Measurements from ENCODE around the gene ALAS1.

The ALAS1 gene

GRCh38 chr3:52218454-52218853 lies 20.5 kb downstream of the ALAS1 start:
- no peak for DNase-seq
- H3K27me3 ChIP-seq (replicated peaks): no peaks in the 10 kb centered on the region
- no peak overlapping the region for H3K27ac ChIP-seq
- H3K4me3 ChIP-seq (ENCODE audit: low read depth, low read length): no peak overlapping the region
- peaks cover 17% of the 10 kb centered on the region for H3K36me3 ChIP-seq (replicated peaks)
- no peak for TF ChIP-seq CTCF (IDR thresholded peaks at IDR 0.05; ENCODE audit: low read depth, low read length, missing control alignments)
- in situ Hi-C loops (cut with HindIII; ENCODE audit: low pct_ligation_motif_present, low sequenced_read_pairs): no loop called here

- no peak overlapping the region for H3K27ac ChIP-seq
- H3K36me3 ChIP-seq (replicated peaks): peaks cover 12% of the 10 kb centered on the region
- in situ Hi-C loops (cut with HindIII; ENCODE audit: low pct_ligation_motif_present, low sequenced_read_pairs): no loop called here
- no peaks in the 10 kb centered on the region for H3K27me3 ChIP-seq (replicated peaks)
- no peak for DNase-seq
- TF ChIP-seq CTCF (IDR thresholded peaks at IDR 0.05; ENCODE audit: low read depth, low read length, missing control alignments): no peak
- H3K4me3 ChIP-seq (ENCODE audit: low read depth, low read length): no peak overlapping the region
These were observed 21.1 kb downstream of the ALAS1 start for GRCh38 chr3:52218937-52219650.

- Histone ChIP-seq H3K27me3 (replicated peaks) (no peaks in the 10 kb centered on the region), H3K4me3 (ENCODE audit: low read depth, low read length) (no peak overlapping the region), H3K27ac (no peak overlapping the region), H3K36me3 (replicated peaks) (peaks cover under 1% of the 10 kb centered on the region)
- peak; percentile 95 for TF ChIP-seq CTCF (IDR thresholded peaks at IDR 0.05; ENCODE audit: low read depth, low read length, missing control alignments)
- DNase-seq: peak; percentile 67
- in situ Hi-C loops (cut with HindIII; ENCODE audit: low pct_ligation_motif_present, low sequenced_read_pairs): no loop called here
These were observed 22.5 kb downstream of the ALAS1 start for GRCh38 chr3:52220380-52221026.

- Histone ChIP-seq H3K27ac (no peak overlapping the region), H3K36me3 (replicated peaks) (no peaks in the 10 kb centered on the region), H3K4me3 (ENCODE audit: low read depth, low read length) (no peak overlapping the region), H3K27me3 (replicated peaks) (no peaks in the 10 kb centered on the region)
- no peak for DNase-seq
- in situ Hi-C loops (cut with HindIII; ENCODE audit: low pct_ligation_motif_present, low sequenced_read_pairs): no loop called here
- no peak for TF ChIP-seq CTCF (IDR thresholded peaks at IDR 0.05; ENCODE audit: low read depth, low read length, missing control alignments)
These were observed 23.2 kb downstream of the ALAS1 start for GRCh38 chr3:52221141-52221562.

GRCh38 chr3:52221563-52222318 lies 23.8 kb downstream of the ALAS1 start:
- DNase-seq: no peak
- H3K36me3 ChIP-seq (replicated peaks): no peaks in the 10 kb centered on the region
- in situ Hi-C loops (cut with HindIII; ENCODE audit: low pct_ligation_motif_present, low sequenced_read_pairs): no loop called here
- no peaks in the 10 kb centered on the region for H3K27me3 ChIP-seq (replicated peaks)
- H3K27ac ChIP-seq: no peak overlapping the region
- H3K4me3 ChIP-seq (ENCODE audit: low read depth, low read length): no peak overlapping the region
- TF ChIP-seq CTCF (IDR thresholded peaks at IDR 0.05; ENCODE audit: low read depth, low read length, missing control alignments): no peak

Measured in brain microvascular endothelial cell (primary cell).